Peyer's patch (tissue), 4 donors: ENCODE data around the gene ZIC4. TPM values are rescaled to one million over a fixed set of nuclear protein-coding genes. Genes with fewer than 3 reads are reported as not detected.

Source experiments
- DNase-seq, 3 donors: peaks; one replicate each; pipeline ENCODE4 v3.0.0-alpha.2; 2017 to 2019
- H3K27ac ChIP-seq, 4 donors: fragments of 200-600 bp; sonication (generic); one replicate each; pipeline ENCODE4 v1.5.1; 2016 to 2019
- H3K27me3 ChIP-seq, 2 donors: fragments of 200-600 bp; sonication (generic); one replicate each; pipeline ENCODE4 v1.5.1; 2019
- H3K36me3 ChIP-seq, 3 donors: fragments of 200-600 bp; sonication (generic); one replicate each; pipeline ENCODE4 v1.5.1; 2016 to 2019
- H3K4me1 ChIP-seq, 4 donors: fragments of 200-600 bp; sonication (generic); one replicate each; pipeline ENCODE4 v1.5.1; 2016 to 2019
- H3K4me3 ChIP-seq, 4 donors: fragments of 200-600 bp; sonication (generic); 1 replicate in 3 of 4; 2 replicates in 1 of 4; pipeline ENCODE4 v1.5.1; 2016 to 2019; ENCODE audit warnings: mild to moderate bottlenecking in 1 of 4
- H3K9me3 ChIP-seq, 4 donors: fragments of 200-600 bp; sonication (generic); one replicate each; pipeline ENCODE4 v1.5.1; 2016 to 2019; ENCODE audit warnings: mild to moderate bottlenecking in 1 of 4
- POLR2A ChIP-seq, 2 donors: fragments of 450-650 bp; IDR thresholded peaks; one replicate each; pipeline ENCODE4 v1.5.1; 2017; ENCODE audit warnings: antibody characterized with exemption in 2 of 2, mild to moderate bottlenecking in 2 of 2, moderate library complexity in 2 of 2
- total RNA-seq, 4 donors: library from RNA; depleted of rRNA; stranded (reverse); fragments of >200 nt; gene quantifications; one replicate each; pipeline ENCODE4 v1.1.0, GENCODE V29; 2016
- TF ChIP-seq, protein P1 (sequence below), 6 experiments: fragments of 450-650 bp in 4 of 6; fragments of 200-600 bp in 2 of 6; sonication (generic) in 1 of 6; IDR thresholded peaks; one replicate each; pipeline ENCODE4 v1.5.1; 2017 to 2019; ENCODE audit warnings: antibody characterized with exemption in 6 of 6, mild to moderate bottlenecking in 3 of 6, moderate library complexity in 1 of 6

The ZIC4 gene
- total RNA-seq, 4 donors from 2014 or later = not detected

GRCh38 chr3:147428326-147428725 lies 22.0 kb upstream of the ZIC4 start:
- no peaks in the 10 kb centered on the region for H3K36me3 ChIP-seq
- H3K9me3 ChIP-seq = no peaks in the 10 kb centered on the region
- no peak overlapping the region for H3K27ac ChIP-seq
- TF ChIP-seq POLR2A (IDR thresholded peaks at IDR 0.05) = no peak
- TF ChIP-seq, protein P1, sequence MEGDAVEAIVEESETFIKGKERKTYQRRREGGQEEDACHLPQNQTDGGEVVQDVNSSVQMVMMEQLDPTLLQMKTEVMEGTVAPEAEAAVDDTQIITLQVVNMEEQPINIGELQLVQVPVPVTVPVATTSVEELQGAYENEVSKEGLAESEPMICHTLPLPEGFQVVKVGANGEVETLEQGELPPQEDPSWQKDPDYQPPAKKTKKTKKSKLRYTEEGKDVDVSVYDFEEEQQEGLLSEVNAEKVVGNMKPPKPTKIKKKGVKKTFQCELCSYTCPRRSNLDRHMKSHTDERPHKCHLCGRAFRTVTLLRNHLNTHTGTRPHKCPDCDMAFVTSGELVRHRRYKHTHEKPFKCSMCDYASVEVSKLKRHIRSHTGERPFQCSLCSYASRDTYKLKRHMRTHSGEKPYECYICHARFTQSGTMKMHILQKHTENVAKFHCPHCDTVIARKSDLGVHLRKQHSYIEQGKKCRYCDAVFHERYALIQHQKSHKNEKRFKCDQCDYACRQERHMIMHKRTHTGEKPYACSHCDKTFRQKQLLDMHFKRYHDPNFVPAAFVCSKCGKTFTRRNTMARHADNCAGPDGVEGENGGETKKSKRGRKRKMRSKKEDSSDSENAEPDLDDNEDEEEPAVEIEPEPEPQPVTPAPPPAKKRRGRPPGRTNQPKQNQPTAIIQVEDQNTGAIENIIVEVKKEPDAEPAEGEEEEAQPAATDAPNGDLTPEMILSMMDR (IDR thresholded peaks at IDR 0.05) = no peak
- no peak for DNase-seq
- no peaks in the 10 kb centered on the region for H3K4me1 ChIP-seq
- no peak overlapping the region for H3K4me3 ChIP-seq
- H3K27me3 ChIP-seq = peaks cover 0 to 14% of the 10 kb centered on the region in 2 donors

DNA sequence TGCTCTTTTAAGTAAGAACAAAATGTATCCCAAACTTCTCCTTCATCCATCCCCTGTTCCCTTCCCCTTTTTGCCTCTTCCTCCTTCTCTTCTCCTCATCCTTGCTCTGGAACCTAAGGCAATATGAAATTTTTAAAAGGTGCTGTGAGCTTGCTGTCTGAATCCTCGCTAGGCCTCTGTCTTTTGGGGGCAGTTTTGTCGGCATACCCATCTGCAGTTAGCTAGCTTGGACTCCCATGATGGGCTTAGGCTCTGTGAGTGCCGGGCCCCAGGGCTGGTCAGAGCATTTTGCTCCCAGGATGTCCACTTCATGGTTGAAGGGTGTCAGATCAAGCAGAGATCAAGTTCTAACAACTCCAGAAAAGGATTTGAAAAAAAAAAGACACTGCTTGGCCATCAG lies 21.4 kb upstream of the ZIC4 start:
- H3K27me3 ChIP-seq = peaks cover 0 to 20% of the 10 kb centered on the region in 2 donors
- no peaks in the 10 kb centered on the region for H3K9me3 ChIP-seq
- no peak for DNase-seq
- H3K27ac ChIP-seq = no peak overlapping the region
- TF ChIP-seq, protein P1 (IDR thresholded peaks at IDR 0.05) = no peak
- no peak for TF ChIP-seq POLR2A (IDR thresholded peaks at IDR 0.05)
- H3K4me1 ChIP-seq = no peaks in the 10 kb centered on the region
- no peak overlapping the region for H3K4me3 ChIP-seq
- H3K36me3 ChIP-seq = no peaks in the 10 kb centered on the region

GRCh38 chr3:147426931-147427330 lies 20.6 kb upstream of the ZIC4 start:
- Histone ChIP-seq H3K27ac (no peak overlapping the region), H3K36me3 (no peaks in the 10 kb centered on the region), H3K27me3 (peaks cover 0 to 28% of the 10 kb centered on the region in 2 donors), H3K4me3 (no peak overlapping the region), H3K4me1 (no peaks in the 10 kb centered on the region), H3K9me3 (no peaks in the 10 kb centered on the region)
- no peak for DNase-seq
- no peak for TF ChIP-seq POLR2A (IDR thresholded peaks at IDR 0.05)

DNA sequence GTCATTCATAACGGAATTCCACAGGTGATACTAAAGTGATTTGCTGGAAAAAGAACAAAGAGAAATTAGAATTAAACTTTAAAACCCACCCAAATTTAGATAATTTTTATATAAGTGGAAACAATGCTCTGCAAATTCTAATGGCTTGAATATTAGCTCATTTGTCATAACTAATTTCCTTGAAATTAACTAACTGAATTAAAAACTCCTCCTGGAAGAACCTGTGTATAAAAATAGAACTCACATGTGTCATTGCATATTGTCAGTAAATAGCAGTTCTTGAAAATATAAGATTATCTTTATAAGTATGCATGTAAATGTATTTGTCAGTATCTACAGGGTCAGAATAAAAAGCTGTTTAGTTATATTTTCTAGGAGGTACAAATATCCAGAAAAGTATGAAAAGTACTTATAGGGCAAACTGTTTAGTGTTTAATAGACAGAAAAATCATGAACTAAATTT lies 19.1 kb upstream of the ZIC4 start:
- TF ChIP-seq, protein P1 (IDR thresholded peaks at IDR 0.05) = no peak
- TF ChIP-seq POLR2A (IDR thresholded peaks at IDR 0.05) = no peak
- H3K4me3 ChIP-seq = no peak overlapping the region
- H3K27ac ChIP-seq = no peak overlapping the region
- H3K27me3 ChIP-seq = peaks cover 0 to 42% of the 10 kb centered on the region in 2 donors
- H3K36me3 ChIP-seq = no peaks in the 10 kb centered on the region
- no peaks in the 10 kb centered on the region for H3K9me3 ChIP-seq
- no peak for DNase-seq
- peaks cover 0 to 6% (median 0%) of the 10 kb centered on the region in 4 donors for H3K4me1 ChIP-seq

DNA sequence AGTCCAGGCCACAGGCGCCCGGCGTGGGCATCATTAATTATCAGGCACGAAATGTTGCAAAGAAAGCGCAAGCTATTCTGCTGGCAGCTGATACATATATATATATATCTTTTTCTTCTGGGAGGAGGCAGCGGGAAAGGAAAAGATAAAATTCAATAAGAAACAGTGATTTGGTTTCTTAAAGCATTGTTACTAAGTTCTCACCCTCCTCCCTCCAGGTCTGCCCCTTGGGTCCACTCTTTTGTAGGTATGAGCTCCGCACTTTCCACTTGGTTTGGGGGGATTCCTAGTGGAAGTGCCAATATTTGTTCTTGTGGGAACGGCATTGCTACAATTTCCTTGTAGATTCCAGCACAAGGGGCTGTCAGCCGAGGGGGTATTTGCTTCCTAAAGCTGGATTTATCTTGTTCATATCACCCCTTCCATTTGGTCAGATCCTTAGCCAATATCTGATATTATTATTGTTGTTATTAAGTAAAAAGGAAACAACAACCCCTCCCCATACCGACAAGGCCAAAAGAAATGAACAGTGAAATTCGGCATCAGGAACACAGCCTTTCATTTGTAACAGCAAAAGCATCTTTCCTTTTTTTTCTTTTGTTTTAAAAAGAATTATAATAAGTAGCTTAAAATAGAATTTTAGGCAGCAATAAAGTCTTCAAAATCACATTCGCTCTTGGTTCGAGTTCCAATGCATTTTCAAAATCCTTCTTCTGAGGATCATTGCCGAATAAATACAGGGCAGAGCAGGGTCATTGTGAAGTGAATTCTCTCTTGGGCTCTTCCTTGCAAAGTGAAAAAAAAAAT lies 18.4 kb upstream of the ZIC4 start:
- Histone ChIP-seq H3K9me3 (no peaks in the 10 kb centered on the region), H3K36me3 (no peaks in the 10 kb centered on the region), H3K27me3 (peaks cover 0 to 48% of the 10 kb centered on the region in 2 donors), H3K4me1 (peaks cover 0 to 6% (median 0%) of the 10 kb centered on the region in 4 donors), H3K27ac (no peak overlapping the region), H3K4me3 (no peak overlapping the region)
- DNase-seq = no peak
- no peak for TF ChIP-seq POLR2A (IDR thresholded peaks at IDR 0.05)
- TF ChIP-seq, protein P1 (IDR thresholded peaks at IDR 0.05) = no peak

GRCh38 chr3:147423798-147424580 lies 17.6 kb upstream of the ZIC4 start:
- Histone ChIP-seq H3K36me3 (no peaks in the 10 kb centered on the region), H3K27me3 (peaks cover 0 to 56% of the 10 kb centered on the region in 2 donors), H3K4me3 (no peak overlapping the region), H3K4me1 (peaks cover 0 to 14% (median 0%) of the 10 kb centered on the region in 4 donors), H3K9me3 (no peaks in the 10 kb centered on the region), H3K27ac (no peak overlapping the region)
- no peak for TF ChIP-seq POLR2A (IDR thresholded peaks at IDR 0.05)
- TF ChIP-seq, protein P1 (IDR thresholded peaks at IDR 0.05) = no peak
- DNase-seq = no peak
